ENCODE results near the gene RTN4.
A peak's percentile ranks its signal among the peaks of the same experiment; 100 is the strongest.
"Not testable (repeated sequence)": the region's sequence is repeated elsewhere in the genome, so short reads cannot be mapped to it uniquely, and the experiment has no call there.

The RTN4 gene

GRCh38 chr2:55003706-55004639 is 46.3 kb downstream of the RTN4 start:
- TF ChIP-seq CTCF (IDR thresholded peaks at IDR 0.05; ENCODE audit: low read depth, low read length), result no peak
- no peak for DNase-seq (ENCODE audit: extremely low read depth, low read depth)

DNA sequence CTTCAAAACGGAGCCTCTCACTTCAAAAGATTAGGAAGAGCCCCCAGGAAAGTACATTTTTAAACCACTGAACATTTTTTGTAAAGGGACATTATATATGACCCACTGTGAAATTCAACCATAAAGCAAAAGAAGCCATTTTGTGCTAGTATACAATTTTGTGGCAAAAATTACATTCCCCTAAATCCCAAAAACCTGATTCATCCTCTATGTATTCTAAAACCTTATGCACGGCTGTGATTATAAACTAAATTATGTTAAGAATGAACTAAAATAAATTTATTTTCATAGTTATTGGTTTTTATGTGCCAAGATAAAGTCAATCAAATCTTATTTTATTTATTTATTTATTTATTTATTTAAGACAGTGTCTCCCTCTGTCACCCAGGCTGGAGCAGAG is 48.5 kb downstream of the RTN4 start:
- no peak for TF ChIP-seq CTCF (IDR thresholded peaks at IDR 0.05; ENCODE audit: low read depth, low read length)
- no peak for DNase-seq (ENCODE audit: extremely low read depth, low read depth)

GRCh38 chr2:55000341-55000740 is 49.9 kb downstream of the RTN4 start:
- DNase-seq (ENCODE audit: extremely low read depth, low read depth), result no peak
- no peak for TF ChIP-seq CTCF (IDR thresholded peaks at IDR 0.05; ENCODE audit: low read depth, low read length)

- DNase-seq (ENCODE audit: extremely low read depth, low read depth), result peak; percentile 34
- TF ChIP-seq CTCF (IDR thresholded peaks at IDR 0.05; ENCODE audit: low read depth, low read length), result no peak
Observed at GRCh38 chr2:54999182-54999581, 51.1 kb downstream of the RTN4 start.

DNA sequence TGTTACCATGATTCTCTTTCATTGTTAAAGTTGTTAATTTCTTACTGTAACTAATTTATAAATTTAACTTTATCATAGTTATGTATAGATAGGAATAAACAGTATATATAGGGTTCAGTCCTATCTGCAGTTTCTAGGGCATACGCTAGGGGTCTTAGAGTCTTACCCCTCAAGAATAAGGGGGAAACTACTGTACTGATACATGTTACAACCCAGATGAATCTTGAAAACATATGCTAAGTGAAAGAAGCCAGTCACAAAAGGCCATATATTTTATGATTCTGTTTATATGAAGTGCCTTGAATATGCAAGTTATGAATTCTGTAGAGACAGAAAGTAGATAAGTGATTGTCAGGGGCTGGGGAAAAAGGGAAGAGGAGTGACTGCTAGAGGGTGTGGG is 52.4 kb downstream of the RTN4 start:
- no peak for DNase-seq (ENCODE audit: extremely low read depth, low read depth)
- TF ChIP-seq CTCF (IDR thresholded peaks at IDR 0.05; ENCODE audit: low read depth, low read length), result no peak; the same call in 1 of the 2 replicates

GRCh38 chr2:54995553-54995952 is 54.7 kb downstream of the RTN4 start:
- no peak for DNase-seq (ENCODE audit: extremely low read depth, low read depth)
- TF ChIP-seq CTCF (IDR thresholded peaks at IDR 0.05; ENCODE audit: low read depth, low read length), result no peak

DNA sequence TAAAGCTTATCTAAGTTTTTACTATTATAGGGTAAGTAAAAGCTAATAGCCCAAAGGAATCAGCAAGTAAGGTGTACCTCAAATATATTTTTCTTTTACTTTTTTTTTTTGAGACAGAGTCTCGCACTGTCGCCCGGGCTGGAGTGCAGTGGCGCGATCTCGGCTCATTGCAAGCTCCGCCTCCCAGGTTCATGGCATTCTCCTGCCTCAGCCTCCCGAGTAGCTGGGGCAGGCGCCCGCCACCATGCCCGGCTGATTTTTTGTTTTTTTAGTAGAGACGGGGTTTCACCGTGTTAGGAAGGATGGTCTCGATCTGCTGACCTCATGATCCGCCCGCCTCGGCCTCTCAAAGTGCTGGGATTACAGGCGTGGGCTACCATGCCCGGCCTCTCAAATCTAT is 59.6 kb downstream of the RTN4 start:
- DNase-seq (ENCODE audit: extremely low read depth, low read depth), result not testable (repeated sequence)

DNA sequence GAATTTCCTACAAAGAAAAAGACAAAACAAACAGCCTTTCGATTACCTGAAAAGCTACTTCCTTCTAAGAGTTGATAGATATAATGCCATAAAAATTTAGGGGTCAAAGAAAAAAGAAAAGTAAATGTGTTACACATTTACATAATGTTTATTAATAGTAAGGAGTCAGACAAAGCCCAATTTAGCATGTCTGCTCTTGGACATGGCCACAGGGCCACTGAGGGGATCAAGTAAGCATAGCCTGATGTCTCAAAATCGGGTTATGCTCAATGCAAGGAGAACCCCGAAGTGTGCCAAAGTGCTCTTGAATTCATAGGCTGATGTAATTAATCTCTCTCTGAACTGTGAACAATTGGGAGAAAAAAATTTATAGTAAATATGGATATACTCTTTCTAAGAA is 61.6 kb downstream of the RTN4 start:
- no peak for TF ChIP-seq CTCF (IDR thresholded peaks at IDR 0.05; ENCODE audit: low read depth, low read length)
- no peak for DNase-seq (ENCODE audit: extremely low read depth, low read depth)
